HEK293 (cell line): ENCODE measurements around the gene DAAM1.

Experiments
- ATF2 ChIP-seq: fragments of 450-650 bp; formaldehyde crosslinking; IDR thresholded peaks from 2 replicates; pipeline ENCODE4 v1.5.1; 2016; ENCODE audit warnings: missing biosample characterization, missing genetic modification characterization, low read depth
- EGR2 ChIP-seq: fragments of 450-650 bp; formaldehyde crosslinking; IDR thresholded peaks from 2 replicates; pipeline ENCODE4 v1.5.1; 2016; ENCODE audit warnings: low read depth, missing biosample characterization, missing genetic modification characterization
- GLI2 ChIP-seq: fragments of 450-650 bp; formaldehyde crosslinking; IDR thresholded peaks from 2 replicates; pipeline ENCODE4; 2017; ENCODE audit warnings: missing biosample characterization, missing genetic modification characterization, low read depth, borderline replicate concordance
- GLIS2 ChIP-seq: fragments of 450-650 bp; formaldehyde crosslinking; IDR thresholded peaks from 2 replicates; pipeline ENCODE4 v1.5.1; 2016; ENCODE audit warnings: missing biosample characterization, missing genetic modification characterization
- HOXC10 ChIP-seq: sonication (generic); formaldehyde crosslinking; IDR thresholded peaks from 2 replicates; pipeline ENCODE4 v1.8.1; 2023; ENCODE audit warnings: mild to moderate bottlenecking, missing genetic modification reagents
- KLF16 ChIP-seq: fragments of 450-650 bp; formaldehyde crosslinking; IDR thresholded peaks from 2 replicates; pipeline ENCODE4 v1.5.1; 2017; ENCODE audit warnings: missing biosample characterization, missing genetic modification characterization
- KLF17 ChIP-seq: fragments of 450-650 bp; formaldehyde crosslinking; IDR thresholded peaks from 2 replicates; pipeline ENCODE4 v1.5.1; 2016; ENCODE audit warnings: missing biosample characterization, missing genetic modification characterization
- MEIS1 ChIP-seq: sonication (generic); formaldehyde crosslinking; IDR thresholded peaks from 2 replicates; pipeline ENCODE4 v1.8.1; 2022; ENCODE audit warnings: missing genetic modification reagents, mild to moderate bottlenecking, borderline replicate concordance
- SP3 ChIP-seq: fragments of 450-650 bp; formaldehyde crosslinking; IDR thresholded peaks from 2 replicates; pipeline ENCODE4 v1.5.1; 2016; ENCODE audit warnings: missing biosample characterization, missing genetic modification characterization
- TRIM28 ChIP-seq: IDR thresholded peaks from 2 replicates; pipeline ENCODE4 v1.6.1; 2011; ENCODE audit warnings: low read length, control low read depth, borderline replicate concordance
- ZBTB20 ChIP-seq: fragments of 450-650 bp; formaldehyde crosslinking; IDR thresholded peaks from 2 replicates; pipeline ENCODE4 v1.5.1; 2016; ENCODE audit warnings: missing biosample characterization, missing genetic modification characterization
- ZFHX2 ChIP-seq: fragments of 450-650 bp; formaldehyde crosslinking; conservative IDR thresholded peaks from 2 replicates; pipeline ENCODE4 v1.5.1; 2016; ENCODE audit warnings: missing biosample characterization, missing genetic modification characterization
- ZNF121 ChIP-seq: fragments of 450-650 bp; formaldehyde crosslinking; IDR thresholded peaks from 2 replicates; pipeline ENCODE4 v1.5.1; 2016; ENCODE audit warnings: missing biosample characterization, missing genetic modification characterization
- ZNF18 ChIP-seq: fragments of 450-650 bp; formaldehyde crosslinking; IDR thresholded peaks from 2 replicates; pipeline ENCODE4 v1.5.1; 2016; ENCODE audit warnings: missing biosample characterization, missing genetic modification characterization
- ZNF335 ChIP-seq: fragments of 450-650 bp; formaldehyde crosslinking; conservative IDR thresholded peaks from 2 replicates; pipeline ENCODE4 v1.5.1; 2016; ENCODE audit warnings: missing biosample characterization, missing genetic modification characterization
- ZNF366 ChIP-seq: fragments of 450-650 bp; formaldehyde crosslinking; conservative IDR thresholded peaks from 2 replicates; pipeline ENCODE4 v1.5.1; 2016; ENCODE audit warnings: missing biosample characterization, missing genetic modification characterization
- ZNF404 ChIP-seq: fragments of 450-650 bp; formaldehyde crosslinking; IDR thresholded peaks from 2 replicates; pipeline ENCODE4 v1.5.1; 2017; ENCODE audit warnings: missing biosample characterization, missing genetic modification characterization
- ZNF433 ChIP-seq: fragments of 450-650 bp; formaldehyde crosslinking; IDR thresholded peaks from 2 replicates; pipeline ENCODE4 v1.5.1; 2016; ENCODE audit warnings: missing biosample characterization, missing genetic modification characterization, low read depth
- ZNF449 ChIP-seq: fragments of 450-650 bp; formaldehyde crosslinking; IDR thresholded peaks from 2 replicates; pipeline ENCODE4 v1.5.1; 2017; ENCODE audit warnings: missing biosample characterization, mild to moderate bottlenecking, missing genetic modification characterization, moderate library complexity
- ZNF473 ChIP-seq: fragments of 450-650 bp; formaldehyde crosslinking; IDR thresholded peaks from 2 replicates; pipeline ENCODE4 v1.5.1; 2017; ENCODE audit warnings: missing biosample characterization, missing genetic modification characterization
- ZNF48 ChIP-seq: fragments of 450-650 bp; formaldehyde crosslinking; IDR thresholded peaks from 2 replicates; pipeline ENCODE4 v1.5.1; 2016; ENCODE audit warnings: missing biosample characterization, missing genetic modification characterization
- ZNF510 ChIP-seq: fragments of 450-650 bp; formaldehyde crosslinking; IDR thresholded peaks from 2 replicates; pipeline ENCODE4 v1.5.1; 2018; ENCODE audit warnings: mild to moderate bottlenecking, missing genetic modification characterization, missing biosample characterization; ENCODE audit not compliant: insufficient replicate concordance
- ZNF521 ChIP-seq: fragments of 450-650 bp; formaldehyde crosslinking; IDR thresholded peaks from 2 replicates; pipeline ENCODE4 v1.5.1; 2017; ENCODE audit warnings: missing biosample characterization, mild to moderate bottlenecking, missing genetic modification characterization
- ZNF639 ChIP-seq: fragments of 450-650 bp; formaldehyde crosslinking; IDR thresholded peaks from 2 replicates; pipeline ENCODE4 v1.5.1; 2016; ENCODE audit warnings: missing biosample characterization, missing genetic modification characterization
- ZNF658 ChIP-seq: fragments of 450-650 bp; formaldehyde crosslinking; IDR thresholded peaks from 2 replicates; pipeline ENCODE4; 2016; ENCODE audit warnings: missing biosample characterization, missing genetic modification characterization
- ZNF692 ChIP-seq: fragments of 450-650 bp; formaldehyde crosslinking; IDR thresholded peaks from 2 replicates; pipeline ENCODE4 v1.5.1; 2016; ENCODE audit warnings: missing biosample characterization, missing genetic modification characterization
- ZNF776 ChIP-seq: fragments of 450-650 bp; formaldehyde crosslinking; IDR thresholded peaks from 2 replicates; pipeline ENCODE4 v1.5.0; 2017; ENCODE audit warnings: missing biosample characterization, missing genetic modification characterization, borderline replicate concordance
- ZNF777 ChIP-seq: fragments of 450-650 bp; formaldehyde crosslinking; IDR thresholded peaks from 2 replicates; pipeline ENCODE4 v1.5.1; 2017; ENCODE audit warnings: missing biosample characterization, missing genetic modification characterization, borderline replicate concordance
- ZNF791 ChIP-seq: fragments of 450-650 bp; formaldehyde crosslinking; IDR thresholded peaks from 2 replicates; pipeline ENCODE4 v1.5.1; 2016; ENCODE audit warnings: missing biosample characterization, missing genetic modification characterization
- ZSCAN16 ChIP-seq: fragments of 450-650 bp; formaldehyde crosslinking; IDR thresholded peaks from 2 replicates; pipeline ENCODE4 v1.5.1; 2016; ENCODE audit warnings: missing biosample characterization, missing genetic modification characterization

Gene DAAM1

GRCh38 chr14:59188461-59189090 is at the start of gene DAAM1 (continued):
- TF ChIP-seq ZNF692 (no peak), ZNF658 (tag by site-specific recombination) (no peak), ZNF521 (tag by site-specific recombination) (no peak), ZNF335 (no peak), ATF2 (tag by site-specific recombination) (peak; percentile 85), ZNF777 (tag by site-specific recombination) (no peak), ZNF510 (tag by site-specific recombination) (no peak), ZNF449 (no peak), ZNF18 (tag by site-specific recombination) (no peak), ZFHX2 (tag by site-specific recombination) (peak; percentile 78), EGR2 (peak; percentile 61), ZNF121 (0 out of 2 replicates have a peak, but pooled peaks have one; percentile 23), GLIS2 (tag by site-specific recombination) (0 out of 2 replicates have a peak, but pooled peaks have one; percentile 37), ZNF473 (tag by site-specific recombination) (no peak), GLI2 (tag by site-specific recombination) (no peak), ZBTB20 (tag by site-specific recombination) (peak; percentile 56), ZNF776 (tag by site-specific recombination) (no peak), ZNF404 (tag by site-specific recombination) (no peak), ZNF433 (tag by site-specific recombination) (no peak), ZNF48 (tag by site-specific recombination) (no peak), ZNF791 (tag by site-specific recombination) (no peak), KLF16 (tag by site-specific recombination) (peak; percentile 12; the same call in 1 of the 2 replicates), HOXC10 (no peak), ZNF366 (tag by site-specific recombination) (no peak), MEIS1 (no peak), ZNF639 (no peak), ZSCAN16 (tag by site-specific recombination) (no peak), TRIM28 (no peak), KLF17 (tag by site-specific recombination) (no peak), SP3 (peak; percentile 94)
